ENCODE measurements around the gene LRBA. TPM values are rescaled to one million over a fixed set of nuclear protein-coding genes. Genes with fewer than 3 reads are reported as not detected.
"Not testable (repeated sequence)": the region's sequence is repeated elsewhere in the genome, so short reads cannot be mapped to it uniquely, and the experiment has no call there.

Gene LRBA
- total and polyA plus RNA-seq, 4 experiments from 2014 or later = 17.1 to 64.5 (median 45.4) TPM

DNA sequence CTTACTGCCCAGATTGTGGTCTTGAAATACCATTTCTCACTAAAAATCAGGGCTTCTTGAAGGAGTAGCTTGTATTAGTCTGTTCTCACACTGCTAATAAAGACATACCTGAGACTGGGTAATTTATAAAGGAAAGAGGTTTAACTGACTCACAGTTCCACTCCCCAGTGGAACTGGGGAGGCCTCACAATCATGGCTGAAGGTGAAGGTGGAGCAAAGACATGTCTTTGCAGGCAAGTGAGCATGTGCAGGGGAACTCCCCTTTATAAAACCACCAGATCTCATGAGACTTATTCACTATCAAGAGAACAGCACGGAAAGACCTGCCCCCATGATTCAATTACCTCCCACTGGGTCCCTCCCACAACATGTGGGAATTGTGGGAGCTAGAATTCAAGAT, 58.0 kb downstream of the LRBA start:
- Mint-ChIP-seq H3K27ac (peak overlapping the region in 1 of 7 donors; percentile 47), H3K4me1 (peaks cover 30 to 49% (median 36%) of the 10 kb centered on the region in 4 donors), H3K36me3 (peaks cover 31% of the 10 kb centered on the region in 2 donors), H3K4me3 (peak overlapping the region in 1 of 8 donors; percentile 22), H3K9me3 (peaks cover 0 to 29% (median 17%) of the 10 kb centered on the region in 8 donors)
- H3K36me3 ChIP-seq (ENCODE audit: insufficient read depth, low read length); H3K27me3 Mint-ChIP-seq; DNase-seq; H3K9me3 ChIP-seq (ENCODE audit: control insufficient read depth in 1 of 2, low read length in 2 of 2); H3K27me3 ChIP-seq (ENCODE audit: insufficient read depth, low read length); H3K27ac ChIP-seq (ENCODE audit: low read depth, low read length); intact Hi-C loops (cut with micrococcal nuclease); H3K4me3 ChIP-seq (ENCODE audit: low read length in 2 of 2); POLR2A ChIA-PET (ENCODE audit: partially characterized antibody); CTCF ChIA-PET (ENCODE audit: partially characterized antibody): not testable (repeated sequence)
- H3K4me1 ChIP-seq (ENCODE audit: insufficient read depth, low read length) = peaks cover 12% of the 10 kb centered on the region

DNA sequence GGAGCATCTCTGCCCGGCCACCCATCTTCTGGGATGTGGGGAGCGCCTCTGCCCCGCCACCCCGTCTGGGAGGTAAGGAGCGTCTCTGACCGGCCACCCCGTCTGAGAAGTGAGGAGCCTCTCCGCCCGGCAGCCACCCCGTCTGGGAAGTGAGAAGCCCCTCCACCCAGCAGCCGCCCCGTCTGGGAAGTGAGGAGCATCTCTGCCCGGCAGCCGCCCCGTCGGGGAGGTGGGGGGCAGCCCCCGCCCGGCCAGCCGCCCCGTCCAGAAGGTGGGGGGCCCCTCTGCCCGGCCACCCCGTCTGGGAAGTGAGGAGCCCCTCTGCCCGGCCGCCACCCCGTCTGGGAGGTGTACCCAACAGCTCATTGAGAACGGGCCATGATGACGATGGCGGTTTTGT, 61.2 kb downstream of the LRBA start:
- H3K27me3 ChIP-seq (ENCODE audit: insufficient read depth, low read length); CTCF ChIA-PET (ENCODE audit: partially characterized antibody); H3K27ac ChIP-seq (ENCODE audit: low read depth, low read length); POLR2A ChIA-PET (ENCODE audit: partially characterized antibody); H3K9me3 ChIP-seq (ENCODE audit: control insufficient read depth in 1 of 2, low read length in 2 of 2); H3K4me3 Mint-ChIP-seq; intact Hi-C loops (cut with micrococcal nuclease); H3K27ac Mint-ChIP-seq; H3K4me3 ChIP-seq (ENCODE audit: low read length in 2 of 2); H3K27me3 Mint-ChIP-seq; DNase-seq; H3K36me3 ChIP-seq (ENCODE audit: insufficient read depth, low read length): not testable (repeated sequence)
- H3K9me3 Mint-ChIP-seq = peaks cover 0 to 26% (median 16%) of the 10 kb centered on the region in 8 donors
- H3K4me1 ChIP-seq (ENCODE audit: insufficient read depth, low read length) = peaks cover 18% of the 10 kb centered on the region
- peaks cover 26 to 29% of the 10 kb centered on the region in 2 donors for H3K36me3 Mint-ChIP-seq
- H3K4me1 Mint-ChIP-seq = peaks cover 37 to 51% (median 45%) of the 10 kb centered on the region in 4 donors

GRCh38 chr4:150952167-150952845, 62.8 kb downstream of the LRBA start:
- Histone ChIP-seq H3K4me3 (ENCODE audit: low read length in 2 of 2) (no peak overlapping the region), H3K9me3 (ENCODE audit: control insufficient read depth in 1 of 2, low read length in 2 of 2) (no peaks in the 10 kb centered on the region), H3K36me3 (ENCODE audit: insufficient read depth, low read length) (no peaks in the 10 kb centered on the region), H3K4me1 (ENCODE audit: insufficient read depth, low read length) (peaks cover 22% of the 10 kb centered on the region), H3K27ac (ENCODE audit: low read depth, low read length) (no peak overlapping the region), H3K27me3 (ENCODE audit: insufficient read depth, low read length) (no peaks in the 10 kb centered on the region)
- no peaks in the 10 kb centered on the region for H3K27me3 Mint-ChIP-seq
- ChIA-PET CTCF (ENCODE audit: partially characterized antibody) (no interaction called here), POLR2A (ENCODE audit: partially characterized antibody) (no interaction called here)
- no peak for DNase-seq
- peak overlapping the region in 1 of 7 donors; percentile 6 for H3K27ac Mint-ChIP-seq
- intact Hi-C loops (cut with micrococcal nuclease) = no loop called here
- H3K4me1 Mint-ChIP-seq = peaks cover 42 to 62% (median 47%) of the 10 kb centered on the region in 4 donors
- peak overlapping the region in 7 of 8 donors; percentile 7 to 61 (median 42) for H3K4me3 Mint-ChIP-seq
- peaks cover 15 to 17% of the 10 kb centered on the region in 2 donors for H3K36me3 Mint-ChIP-seq
- peaks cover 0 to 12% (median 6%) of the 10 kb centered on the region in 8 donors for H3K9me3 Mint-ChIP-seq

- Mint-ChIP-seq H3K4me1 (peaks cover 36 to 58% (median 44%) of the 10 kb centered on the region in 4 donors), H3K27ac (no peak overlapping the region), H3K4me3 (no peak overlapping the region), H3K36me3 (peaks cover 1 to 2% of the 10 kb centered on the region in 2 donors), H3K27me3 (no peaks in the 10 kb centered on the region), H3K9me3 (no peaks in the 10 kb centered on the region)
- intact Hi-C loops (cut with micrococcal nuclease) = no loop called here
- Histone ChIP-seq H3K27me3 (ENCODE audit: insufficient read depth, low read length) (no peaks in the 10 kb centered on the region), H3K27ac (ENCODE audit: low read depth, low read length) (no peak overlapping the region), H3K4me3 (ENCODE audit: low read length in 2 of 2) (no peak overlapping the region), H3K9me3 (ENCODE audit: control insufficient read depth in 1 of 2, low read length in 2 of 2) (no peaks in the 10 kb centered on the region), H3K36me3 (ENCODE audit: insufficient read depth, low read length) (no peaks in the 10 kb centered on the region), H3K4me1 (ENCODE audit: insufficient read depth, low read length) (peaks cover 29% of the 10 kb centered on the region)
- no peak for DNase-seq
- POLR2A ChIA-PET (ENCODE audit: partially characterized antibody) = no interaction called here
- CTCF ChIA-PET (ENCODE audit: partially characterized antibody) = interaction anchor here (2.6 kb wide), 1 partner anchor 11 kb away, joined by 9 read pairs; no protein-coding TSS in a partner anchor
Observed at GRCh38 chr4:150950657-150951288, 64.3 kb downstream of the LRBA start.

DNA sequence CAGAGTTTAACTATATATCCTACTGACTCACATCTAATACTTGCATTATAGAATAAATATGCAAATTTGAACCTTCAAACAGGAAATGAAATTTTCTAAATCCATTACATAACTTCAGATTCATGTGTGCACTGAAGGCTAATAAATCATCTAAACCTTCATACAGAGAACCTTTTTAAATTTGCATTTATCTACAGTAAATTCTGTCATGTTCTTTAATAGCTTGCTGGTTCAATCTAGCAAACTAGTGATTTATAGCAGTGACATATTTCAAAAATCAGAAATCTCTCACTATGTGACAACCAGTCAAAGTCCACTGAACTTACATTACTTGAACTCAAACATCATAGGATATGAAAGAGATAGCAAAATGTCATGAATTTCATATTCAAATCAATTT, 65.1 kb downstream of the LRBA start:
- intact Hi-C loops (cut with micrococcal nuclease) = no loop called here
- H3K27me3 ChIP-seq (ENCODE audit: insufficient read depth, low read length) = no peaks in the 10 kb centered on the region
- H3K4me1 ChIP-seq (ENCODE audit: insufficient read depth, low read length) = peaks cover 29% of the 10 kb centered on the region
- no peak overlapping the region for H3K27ac Mint-ChIP-seq
- H3K4me1 Mint-ChIP-seq = peaks cover 35 to 59% (median 43%) of the 10 kb centered on the region in 4 donors
- DNase-seq = no peak
- ChIA-PET CTCF (ENCODE audit: partially characterized antibody) (interaction anchor here (2.6 kb wide), 1 partner anchor 12 kb away, joined by 9 read pairs; no protein-coding TSS in a partner anchor), POLR2A (ENCODE audit: partially characterized antibody) (no interaction called here)
- H3K36me3 Mint-ChIP-seq = no peaks in the 10 kb centered on the region
- peak overlapping the region in 2 of 8 donors; percentile 7 to 42 for H3K4me3 Mint-ChIP-seq
- no peaks in the 10 kb centered on the region for H3K9me3 ChIP-seq (ENCODE audit: control insufficient read depth in 1 of 2, low read length in 2 of 2)
- H3K36me3 ChIP-seq (ENCODE audit: insufficient read depth, low read length) = no peaks in the 10 kb centered on the region
- H3K27ac ChIP-seq (ENCODE audit: low read depth, low read length) = no peak overlapping the region
- H3K4me3 ChIP-seq (ENCODE audit: low read length in 2 of 2) = no peak overlapping the region
- H3K27me3 Mint-ChIP-seq = no peaks in the 10 kb centered on the region
- H3K9me3 Mint-ChIP-seq = no peaks in the 10 kb centered on the region

- no peak overlapping the region for H3K27ac Mint-ChIP-seq
- no peak overlapping the region for H3K4me3 ChIP-seq (ENCODE audit: low read length in 2 of 2)
- H3K4me1 Mint-ChIP-seq = peaks cover 36 to 65% (median 48%) of the 10 kb centered on the region in 4 donors
- no peaks in the 10 kb centered on the region for H3K36me3 ChIP-seq (ENCODE audit: insufficient read depth, low read length)
- CTCF ChIA-PET (ENCODE audit: partially characterized antibody) = interaction anchor here (2.6 kb wide), 1 partner anchor 12 kb away, joined by 9 read pairs; no protein-coding TSS in a partner anchor
- POLR2A ChIA-PET (ENCODE audit: partially characterized antibody) = no interaction called here
- H3K27me3 ChIP-seq (ENCODE audit: insufficient read depth, low read length) = no peaks in the 10 kb centered on the region
- no peaks in the 10 kb centered on the region for H3K36me3 Mint-ChIP-seq
- H3K4me3 Mint-ChIP-seq = peak overlapping the region in 1 of 8 donors; percentile 3
- no peak for DNase-seq
- intact Hi-C loops (cut with micrococcal nuclease) = no loop called here
- H3K9me3 ChIP-seq (ENCODE audit: control insufficient read depth in 1 of 2, low read length in 2 of 2) = no peaks in the 10 kb centered on the region
- H3K9me3 Mint-ChIP-seq = no peaks in the 10 kb centered on the region
- H3K4me1 ChIP-seq (ENCODE audit: insufficient read depth, low read length) = peaks cover 29% of the 10 kb centered on the region
- H3K27ac ChIP-seq (ENCODE audit: low read depth, low read length) = no peak overlapping the region
- H3K27me3 Mint-ChIP-seq = no peaks in the 10 kb centered on the region
Observed at GRCh38 chr4:150949342-150949741, 65.7 kb downstream of the LRBA start.

GRCh38 chr4:150948710-150949109, 66.4 kb downstream of the LRBA start:
- Mint-ChIP-seq H3K4me3 (no peak overlapping the region), H3K4me1 (peaks cover 39 to 69% (median 50%) of the 10 kb centered on the region in 4 donors)

More at GRCh38 chr4:150948710-150949109, 66.4 kb downstream of the LRBA start:
- H3K27me3 ChIP-seq (ENCODE audit: insufficient read depth, low read length) = no peaks in the 10 kb centered on the region
- peaks cover 0 to 2% of the 10 kb centered on the region in 2 donors for H3K36me3 Mint-ChIP-seq
- no peak overlapping the region for H3K4me3 ChIP-seq (ENCODE audit: low read length in 2 of 2)
- H3K9me3 ChIP-seq (ENCODE audit: control insufficient read depth in 1 of 2, low read length in 2 of 2) = no peaks in the 10 kb centered on the region
- no peaks in the 10 kb centered on the region for H3K27me3 Mint-ChIP-seq
- H3K27ac ChIP-seq (ENCODE audit: low read depth, low read length) = no peak overlapping the region
- H3K36me3 ChIP-seq (ENCODE audit: insufficient read depth, low read length) = no peaks in the 10 kb centered on the region
- H3K9me3 Mint-ChIP-seq = no peaks in the 10 kb centered on the region
- POLR2A ChIA-PET (ENCODE audit: partially characterized antibody) = no interaction called here
- no peak overlapping the region for H3K27ac Mint-ChIP-seq
- intact Hi-C loops (cut with micrococcal nuclease) = no loop called here
- no peak for DNase-seq
- H3K4me1 ChIP-seq (ENCODE audit: insufficient read depth, low read length) = peaks cover 29% of the 10 kb centered on the region
- CTCF ChIA-PET (ENCODE audit: partially characterized antibody) = no interaction called here
